GM19238 (cell line): ENCODE measurements around the gene SGSH.
"Not testable (repeated sequence)": the region's sequence is repeated elsewhere in the genome, so short reads cannot be mapped to it uniquely, and the experiment has no call there.

Source experiments
- DNase-seq: peaks from one replicate; pipeline ENCODE4 v3.0.0; 2011; ENCODE audit warnings: low spot score; ENCODE audit not compliant: insufficient read length

The SGSH gene

GRCh38 chr17:80212109-80212508, 8.0 kb downstream of the SGSH start:
- no peak for DNase-seq

DNA sequence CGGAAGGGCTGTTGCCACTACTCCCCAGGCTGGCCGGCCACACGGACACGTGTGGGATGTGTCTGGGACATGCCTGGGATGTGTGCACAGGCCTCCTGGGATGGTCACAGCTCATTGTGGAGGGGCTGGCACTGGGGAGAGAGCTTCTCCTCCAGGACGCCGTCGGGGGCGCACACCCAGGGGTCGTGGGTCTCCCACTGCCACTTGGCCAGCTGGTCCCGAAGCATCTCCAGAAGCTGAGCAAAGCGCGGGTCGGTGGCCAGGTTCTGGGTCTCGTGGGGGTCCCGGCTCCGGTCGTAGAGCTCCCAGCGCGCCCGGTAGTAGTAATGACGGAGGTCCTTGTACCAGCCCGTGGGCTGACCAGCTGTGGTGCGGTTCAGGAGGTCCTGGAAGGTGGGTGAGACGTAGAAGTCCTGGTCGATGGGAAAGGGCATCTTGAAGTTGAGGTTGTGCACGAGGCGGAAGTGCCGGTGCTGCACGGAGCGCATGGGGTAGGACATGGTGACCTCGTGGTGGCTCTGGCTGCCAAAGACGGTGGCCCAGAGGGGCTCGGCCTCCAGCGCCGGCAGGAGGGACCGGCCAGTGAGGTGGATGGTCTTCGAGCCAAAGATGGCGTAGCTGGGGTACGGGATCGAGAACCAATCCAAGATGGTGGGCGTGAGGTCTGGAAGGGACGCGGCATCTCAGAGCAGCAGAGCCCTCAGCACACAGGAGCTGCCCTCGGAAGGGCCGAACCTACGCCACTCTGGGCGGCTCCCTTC, 9.6 kb downstream of the SGSH start:
- DNase-seq = no peak

DNA sequence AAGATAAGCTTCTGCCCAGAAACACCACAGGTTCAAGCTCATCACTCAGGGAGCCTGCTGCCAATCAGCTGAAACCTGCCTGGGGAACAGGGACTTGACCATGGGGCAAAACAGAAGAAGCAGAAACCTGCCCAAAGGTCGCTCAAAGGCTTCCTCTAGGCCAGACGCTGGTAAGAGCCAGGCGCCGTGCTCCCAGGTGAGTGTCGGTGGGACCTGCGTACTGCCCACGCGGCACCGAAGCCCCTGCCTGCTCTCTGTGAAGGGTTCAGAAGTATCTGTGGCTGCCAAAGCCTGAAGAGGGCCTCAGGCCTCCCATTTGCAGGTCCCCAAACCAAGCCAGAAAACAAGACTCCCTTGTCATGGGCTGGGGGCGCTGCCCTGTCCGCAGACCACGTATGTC, 10.4 kb downstream of the SGSH start:
- no peak for DNase-seq

- no peak for DNase-seq
Measured at GRCh38 chr17:80208050-80208449, 12.1 kb downstream of the SGSH start.

DNA sequence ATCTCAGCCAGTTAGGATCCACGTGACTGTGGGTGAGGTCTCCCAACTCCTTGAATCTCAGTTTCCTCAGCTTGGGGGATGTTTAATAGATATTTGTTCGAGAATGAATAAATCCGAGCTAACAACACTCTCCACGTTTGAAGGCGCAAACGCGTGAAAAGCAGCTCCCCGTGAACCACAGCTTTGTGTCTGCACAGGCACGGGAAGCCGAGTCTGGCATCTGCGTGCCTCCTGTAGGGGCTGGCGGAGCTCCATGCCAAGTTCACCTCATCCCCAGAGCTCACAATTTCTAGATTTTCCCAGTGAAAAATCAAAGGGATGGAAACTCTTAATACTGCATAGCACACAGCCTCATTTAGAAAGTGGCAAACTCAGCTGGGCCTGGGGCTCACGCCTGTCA, 14.3 kb downstream of the SGSH start:
- DNase-seq = no peak

GRCh38 chr17:80204626-80205468, 15.3 kb downstream of the SGSH start:
- DNase-seq = no peak

DNA sequence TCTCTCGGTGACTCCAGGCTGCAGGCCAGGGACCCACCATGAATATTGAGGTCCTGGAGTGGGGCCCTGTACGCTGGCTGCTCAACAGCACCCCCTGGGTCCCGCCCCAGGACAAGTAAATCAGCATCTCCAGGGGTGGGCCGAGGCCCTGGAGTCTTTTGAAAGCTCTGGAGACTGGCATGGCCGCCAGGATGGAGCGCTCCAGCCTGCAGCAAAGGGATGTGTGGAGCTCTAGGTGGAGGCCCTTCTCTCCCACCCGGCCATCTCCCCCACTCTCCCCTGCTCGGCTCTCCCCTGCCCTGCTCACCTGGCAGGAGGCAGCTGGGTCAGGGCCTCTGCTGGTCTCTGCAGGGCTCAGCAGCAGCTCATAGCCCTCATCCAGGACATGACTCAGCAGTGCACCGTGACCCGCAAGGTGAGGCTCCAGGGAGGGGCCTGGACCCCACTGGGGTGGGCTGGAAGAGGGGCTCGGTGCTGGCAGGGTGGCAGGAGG, 16.6 kb downstream of the SGSH start:
- no peak for DNase-seq

- DNase-seq = no peak
Measured at GRCh38 chr17:80202197-80202596, 17.9 kb downstream of the SGSH start.

DNA sequence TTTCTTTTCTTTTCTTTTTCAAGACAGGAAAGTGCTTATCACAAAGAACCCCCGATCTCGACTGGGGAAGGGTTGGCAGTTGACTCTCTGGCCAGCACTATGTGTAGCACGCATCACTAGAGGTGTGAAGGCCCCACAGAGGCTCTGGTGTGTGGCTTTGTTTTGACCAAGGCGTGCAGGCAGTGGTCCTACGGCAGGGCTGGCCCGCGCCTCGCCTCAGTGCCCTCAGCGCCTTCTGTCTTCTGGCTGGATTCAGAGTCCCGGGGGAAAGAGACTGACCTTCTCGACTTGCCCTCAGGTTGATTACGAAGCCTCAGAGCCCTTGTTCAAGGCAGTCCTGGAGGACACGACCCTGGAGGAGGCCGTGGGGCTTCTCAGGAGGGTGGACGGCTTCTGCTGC, 18.7 kb downstream of the SGSH start:
- DNase-seq = no peak

GRCh38 chr17:80199295-80199694, 20.8 kb downstream of the SGSH start:
- not testable (repeated sequence) for DNase-seq

GRCh38 chr17:80198144-80198661, 21.9 kb downstream of the SGSH start:
- no peak for DNase-seq

DNA sequence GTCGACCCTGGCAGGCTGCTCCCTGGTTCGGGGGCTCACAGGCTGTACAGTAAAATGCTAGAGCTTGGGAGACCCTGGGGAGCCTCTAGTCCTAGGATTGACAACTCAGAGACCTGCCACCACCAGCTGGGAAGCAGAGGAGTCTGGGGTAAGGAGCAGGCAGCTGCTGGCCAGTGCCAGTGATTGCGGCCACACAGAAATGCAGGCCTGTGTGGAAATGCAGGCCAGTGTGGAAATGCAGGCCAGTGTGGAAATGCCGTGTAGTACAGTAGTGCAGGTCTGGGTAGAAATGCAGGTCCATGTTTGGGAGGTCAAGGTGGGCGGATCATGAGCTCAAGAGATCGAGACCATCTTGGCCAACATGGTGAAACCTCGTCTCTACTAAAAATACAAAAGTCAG, 23.5 kb downstream of the SGSH start:
- no peak for DNase-seq

DNA sequence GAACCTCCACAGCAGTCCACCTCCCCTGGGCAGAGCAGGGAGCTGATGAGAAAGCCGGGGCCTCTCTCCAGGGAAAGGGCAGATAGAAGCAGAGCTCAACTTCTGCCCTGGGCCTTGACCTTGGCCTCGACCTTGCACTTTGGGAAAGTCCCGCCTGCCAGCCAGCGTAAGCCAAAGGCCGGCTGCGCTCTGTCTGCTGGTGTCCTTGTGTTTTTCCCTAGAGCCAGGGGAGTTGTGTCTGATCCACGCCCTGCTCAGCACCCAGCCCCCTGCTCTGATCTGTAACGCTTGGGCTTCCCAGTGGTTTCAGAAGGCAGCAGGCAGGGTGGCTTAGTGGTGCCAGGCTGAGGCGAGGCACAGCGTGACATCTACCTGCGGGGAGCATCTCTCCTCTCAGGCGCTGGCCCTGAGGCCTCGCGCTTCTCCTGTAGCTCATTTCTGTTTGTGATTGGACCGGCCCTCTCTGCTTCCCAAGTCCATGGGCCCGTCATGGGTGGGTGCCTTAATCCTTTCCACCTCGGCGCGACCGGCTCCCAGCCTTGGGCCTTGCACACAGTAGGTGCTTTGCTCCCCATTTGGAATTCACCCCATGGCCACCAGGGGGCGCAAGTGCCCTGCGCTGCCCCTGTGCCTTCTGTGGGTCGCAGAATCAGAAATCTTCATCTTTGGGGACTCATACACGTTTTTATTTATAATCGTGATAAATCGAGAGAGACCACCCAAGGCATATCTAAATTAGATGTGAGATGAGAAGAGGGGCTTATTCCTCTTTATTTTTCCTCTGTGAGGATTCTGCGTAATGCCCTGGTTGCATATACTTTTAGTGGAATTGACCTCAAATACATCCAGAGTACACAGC, 24.2 kb downstream of the SGSH start:
- no peak for DNase-seq

DNA sequence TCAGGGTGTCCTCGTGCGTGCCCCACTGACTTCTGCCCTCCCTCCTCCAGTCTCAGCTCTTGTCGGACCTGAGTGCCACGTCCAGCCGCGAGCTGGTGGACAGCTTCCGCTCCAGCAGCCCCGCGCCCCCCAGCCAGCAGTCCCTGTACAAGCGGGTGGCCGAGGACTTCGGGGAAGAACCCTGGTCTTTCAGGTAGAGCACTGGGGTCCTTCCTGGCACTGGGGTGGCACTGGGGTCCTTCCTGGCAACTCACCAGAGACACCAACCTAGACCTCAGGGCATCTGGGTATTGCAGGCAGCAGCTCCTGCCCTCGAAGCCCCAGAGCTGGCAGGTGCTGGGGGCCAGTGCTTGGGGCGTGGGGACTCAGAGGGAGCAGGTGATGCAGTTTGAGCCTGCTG, 25.0 kb downstream of the SGSH start:
- DNase-seq = no peak

- no peak for DNase-seq
Measured at GRCh38 chr17:80191865-80192661, 28.1 kb downstream of the SGSH start.

DNA sequence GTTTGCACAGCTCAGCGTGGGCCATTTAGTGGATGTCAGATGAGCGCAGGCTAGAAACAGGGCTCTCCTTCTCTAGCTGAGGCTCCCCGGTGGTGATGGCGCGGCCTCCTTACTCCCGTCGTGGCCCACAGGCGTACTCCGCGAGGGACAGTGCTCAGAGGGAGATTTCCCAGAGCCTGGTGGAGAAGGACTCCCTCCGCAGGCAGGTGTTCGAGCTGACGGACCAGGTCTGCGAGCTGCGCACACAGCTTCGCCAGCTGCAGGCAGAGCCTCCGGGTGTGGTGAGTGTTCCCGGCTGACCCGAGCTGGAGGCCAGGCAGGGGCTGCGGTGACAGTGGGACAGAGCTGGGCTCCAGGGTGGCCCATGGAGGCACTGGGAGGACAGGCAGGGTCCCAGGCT, 28.9 kb downstream of the SGSH start:
- no peak for DNase-seq

DNA sequence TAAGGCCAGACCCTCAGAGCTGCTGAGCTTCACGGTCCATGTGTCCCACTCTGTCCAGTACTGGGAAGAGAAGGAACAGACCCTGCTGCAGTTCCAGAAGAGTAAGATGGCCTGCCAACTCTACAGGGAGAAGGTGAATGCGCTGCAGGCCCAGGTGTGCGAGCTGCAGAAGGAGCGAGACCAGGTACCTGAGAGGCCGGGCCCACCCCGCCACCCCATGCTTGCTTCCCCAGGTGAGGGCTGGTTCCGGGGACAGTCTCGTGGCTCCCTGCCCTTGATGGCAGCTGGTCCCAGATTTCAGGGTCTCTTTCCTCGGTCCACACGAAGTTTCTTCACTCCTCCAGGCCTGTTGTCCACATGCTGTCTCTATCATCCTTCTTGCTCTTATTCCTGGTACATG, 29.4 kb downstream of the SGSH start:
- DNase-seq = no peak

DNA sequence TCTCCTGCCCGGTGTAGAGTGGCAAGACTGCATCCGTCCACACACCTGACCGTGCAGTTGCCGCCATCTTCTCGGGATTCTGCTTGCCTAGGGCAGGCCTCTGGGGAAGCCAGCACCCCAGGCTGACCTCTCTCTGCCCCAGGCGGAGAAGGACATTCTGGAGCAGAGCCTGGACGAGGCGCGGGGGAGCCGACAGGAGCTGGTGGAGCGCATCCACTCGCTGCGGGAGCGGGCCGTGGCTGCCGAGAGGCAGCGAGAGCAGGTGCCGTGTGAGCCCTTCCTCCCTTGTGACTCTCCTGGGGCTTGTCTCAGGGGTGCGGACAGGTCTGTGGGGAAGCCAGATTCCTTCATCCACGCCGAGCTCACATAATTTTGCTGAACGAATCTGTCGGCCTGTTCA, 30.5 kb downstream of the SGSH start:
- DNase-seq = no peak

DNA sequence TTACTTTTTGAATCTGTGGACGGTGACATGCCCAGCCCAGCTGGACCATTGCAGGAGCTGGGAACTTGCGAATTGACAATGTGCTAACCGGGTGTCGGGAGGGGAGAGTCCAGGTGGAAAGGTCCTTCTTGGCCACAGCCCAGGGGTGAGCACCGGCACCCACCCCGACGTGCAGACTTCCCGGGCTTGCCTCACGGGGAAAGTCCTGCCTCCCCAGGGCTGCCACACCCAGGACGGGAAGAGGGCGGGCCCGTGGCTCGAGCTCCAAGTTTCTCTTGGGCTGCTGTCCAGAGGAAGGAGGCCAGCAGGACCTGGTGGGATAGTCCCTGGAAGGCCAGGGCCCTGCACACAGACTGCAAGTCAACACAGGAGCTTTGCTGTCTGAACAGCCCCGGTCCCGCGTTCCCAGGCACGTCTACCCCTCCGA, 32.6 kb downstream of the SGSH start:
- no peak for DNase-seq

DNA sequence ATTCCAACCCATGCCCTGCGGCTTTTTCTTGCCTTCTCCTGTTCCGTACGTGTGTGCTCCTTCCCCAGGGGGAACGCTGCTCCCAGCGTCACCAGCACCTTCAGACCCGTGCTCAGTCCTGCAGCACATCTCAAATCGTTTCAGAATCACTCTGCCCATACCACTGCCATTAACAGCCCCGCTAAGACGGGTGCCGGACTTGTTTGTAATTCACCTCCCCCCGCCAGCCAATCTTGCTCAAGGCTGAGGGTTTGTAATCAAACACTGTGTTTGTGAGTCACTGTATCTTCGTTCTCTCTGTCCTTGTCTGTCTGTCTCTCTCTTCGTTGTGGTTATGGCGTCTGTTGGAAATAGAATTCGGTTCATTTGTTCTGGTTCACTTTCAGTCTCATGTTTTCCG, 33.0 kb downstream of the SGSH start:
- no peak for DNase-seq

DNA sequence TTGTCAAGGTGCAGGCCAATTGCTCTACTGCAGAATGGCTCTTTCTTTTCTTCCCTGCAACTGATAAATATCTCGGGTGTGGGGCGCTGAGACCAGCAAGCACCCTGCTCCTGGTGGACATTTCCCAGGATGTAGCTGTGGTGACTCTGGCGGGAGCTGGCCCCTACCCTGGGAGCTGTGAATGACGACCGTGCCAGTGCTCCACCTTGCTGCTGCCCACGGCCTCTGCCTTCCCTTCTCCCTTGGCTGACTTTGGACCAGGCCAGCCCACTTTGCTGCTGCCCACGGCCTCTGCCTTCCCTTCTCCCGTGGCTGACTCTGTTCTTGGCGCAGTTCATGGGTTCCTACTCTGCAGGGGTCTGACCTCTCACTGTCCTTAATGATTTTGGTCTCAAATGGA, 34.2 kb downstream of the SGSH start:
- DNase-seq = no peak
